Keratinocyte (primary cell): ENCODE results near the gene RHOF. TPM values are rescaled to one million over a fixed set of nuclear protein-coding genes. Genes with fewer than 3 reads are reported as not detected.
A peak's percentile ranks its signal among the peaks of the same experiment; 100 is the strongest.

Experiments used
- DNase-seq: peaks from one replicate; pipeline ENCODE4 v3.0.0-alpha.2; 2011; ENCODE audit warnings: low read depth, missing footprints, low spot score
- FAIRE-seq: peaks from 2 replicates; lab custom pipeline; 2011; peaks lifted over from hg19 to GRCh38; lab: Jason Lieb, UNC
- H2AFZ ChIP-seq: 2 replicates; pipeline ENCODE4 v1.6.0; 2012; ENCODE audit warnings: low read length, control low read depth, inconsistent platforms; ENCODE audit not compliant: control insufficient read depth
- H3K27ac ChIP-seq: 2 replicates; pipeline ENCODE4 v1.5.1; 2011; ENCODE audit warnings: low read length; ENCODE audit not compliant: control insufficient read depth, insufficient read depth
- H3K27me3 ChIP-seq: 3 replicates; pipeline ENCODE4 v1.6.0; 2011; ENCODE audit warnings: low read length; ENCODE audit not compliant: control insufficient read depth, insufficient read depth; ENCODE audit errors: extremely low read depth
- H3K36me3 ChIP-seq, 2 experiments: 2 replicates in 1 of 2; 3 replicates in 1 of 2; pipeline ENCODE4 v1.5.1; 2011; ENCODE audit warnings: low read length in 2 of 2, mild to moderate bottlenecking in 1 of 2; ENCODE audit not compliant: control insufficient read depth in 2 of 2, insufficient read depth in 2 of 2; ENCODE audit errors: extremely low read depth in 1 of 2
- H3K4me1 ChIP-seq: 3 replicates; pipeline ENCODE4 v1.5.1; 2011; ENCODE audit warnings: low read length; ENCODE audit not compliant: control insufficient read depth, insufficient read depth; ENCODE audit errors: extremely low read depth
- H3K4me2 ChIP-seq: 3 replicates; pipeline ENCODE4 v1.6.0; 2011; ENCODE audit warnings: low read depth, low read length; ENCODE audit not compliant: control insufficient read depth, insufficient read depth; ENCODE audit errors: extremely low read depth
- H3K4me3 ChIP-seq, 3 experiments: fragments of 200-600 bp in 1 of 3; sonication (generic) in 1 of 3; 2 replicates in 2 of 3; 3 replicates in 1 of 3; pipeline ENCODE4 v1.5.1; 2011 to 2016; ENCODE audit warnings: low read length in 3 of 3, mild to moderate bottlenecking in 3 of 3, control low read depth in 2 of 3, inconsistent platforms in 1 of 3, low read depth in 1 of 3, mixed read lengths in 1 of 3, mixed run types in 1 of 3, moderate library complexity in 1 of 3; ENCODE audit not compliant: control insufficient read depth in 2 of 3, insufficient read depth in 2 of 3; ENCODE audit errors: extremely low read depth in 1 of 3
- H3K79me2 ChIP-seq: 2 replicates; pipeline ENCODE4 v1.6.0; 2012; ENCODE audit warnings: low read length; ENCODE audit not compliant: control insufficient read depth, insufficient read depth
- H3K9ac ChIP-seq: 3 replicates; pipeline ENCODE4 v1.6.0; 2011; ENCODE audit warnings: low read length; ENCODE audit not compliant: control insufficient read depth, insufficient read depth; ENCODE audit errors: extremely low read depth
- H3K9me1 ChIP-seq: 3 replicates; pipeline ENCODE4 v1.6.0; 2011; ENCODE audit warnings: low read length; ENCODE audit not compliant: control insufficient read depth, insufficient read depth; ENCODE audit errors: extremely low read depth
- H3K9me3 ChIP-seq: 2 replicates; pipeline ENCODE4 v1.5.1; 2012; ENCODE audit warnings: low read depth, low read length; ENCODE audit not compliant: control insufficient read depth
- H4K20me1 ChIP-seq: 3 replicates; pipeline ENCODE4 v1.6.0; 2011; ENCODE audit warnings: low read length; ENCODE audit not compliant: control insufficient read depth, insufficient read depth; ENCODE audit errors: extremely low read depth
- CTCF ChIP-seq, 3 experiments: IDR thresholded peaks in 1 of 3; conservative IDR thresholded peaks in 1 of 3; optimal IDR thresholded peaks in 1 of 3; 2 replicates in 2 of 3; 3 replicates in 1 of 3; pipeline versions ENCODE3 to v1.5.1; 2011; ENCODE audit warnings: low read length in 3 of 3, mild to moderate bottlenecking in 3 of 3, moderate library complexity in 2 of 3, control low read depth in 1 of 3, inconsistent platforms in 1 of 3; ENCODE audit not compliant: insufficient read depth in 2 of 3; ENCODE audit errors: extremely low read depth in 1 of 3
- EZH2 ChIP-seq: IDR thresholded peaks from one replicate; pipeline ENCODE4 v1.6.1; 2012; ENCODE audit warnings: inconsistent platforms, mild to moderate bottlenecking, low read length, moderate library complexity
- dilution Hi-C: fragments of 300-500 bp; cut with MboI; formaldehyde crosslinking; loops from one replicate; pipeline ENCODE4 v1.7.0; 2020; ENCODE audit warnings: low sequenced_read_pairs; ENCODE audit not compliant: extremely low pct_ligation_motif_present
- polyA plus RNA-seq, 5 experiments: library from polyadenylated mRNA; depleted of rRNA in 3 of 5; stranded (reverse) in 3 of 5; stranded (forward) in 1 of 5; unstranded in 1 of 5; fragments of >200 nt; gene quantifications; 1 replicate in 1 of 5; 2 replicates in 3 of 5; 3 replicates in 1 of 5; pipeline versions ENCODE4 v1.2.1 to v1.2.3, GENCODE V29; 2011 to 2012; ENCODE audit warnings: missing spikeins in 2 of 5, low read depth in 1 of 5, low replicate concordance in 1 of 5

The RHOF gene
- polyA plus RNA-seq, 1 donor (not counting 4 experiments of a cell fraction or from before 2014, with no cell fraction given), result 2.8 TPM

GRCh38 chr12:121811434-121812319 lies 18.2 kb upstream of the RHOF start:
- dilution Hi-C loops, result no loop called here
- Histone ChIP-seq H2AFZ (no peak overlapping the region), H3K9me3 (no peaks in the 10 kb centered on the region), H3K9me1 (no peaks in the 10 kb centered on the region), H3K27me3 (no peaks in the 10 kb centered on the region), H3K4me1 (peaks cover 32% of the 10 kb centered on the region), H3K79me2 (peaks cover 65% of the 10 kb centered on the region), H4K20me1 (peaks cover 17% of the 10 kb centered on the region), H3K4me3 (peak overlapping the region; percentile 51 to 82 (median 79)), H3K9ac (peak overlapping the region; percentile 63), H3K4me2 (peak overlapping the region; percentile 90), H3K36me3 (peaks cover 43 to 48% of the 10 kb centered on the region in 2 experiments), H3K27ac (no peak overlapping the region)
- DNase-seq (no peak), FAIRE-seq (no peak)
- TF ChIP-seq EZH2 (no peak), CTCF (optimal IDR thresholded peaks at IDR 0.05 in 1 of 3, IDR thresholded peaks at IDR 0.05 in 1 of 3, conservative IDR thresholded peaks at IDR 0.05 in 1 of 3; ENCODE audit: extremely low read depth in 1 of 3, insufficient read depth in 2 of 3, low read length in 3 of 3) (peak; percentile 59 to 89 (median 66))

- Histone ChIP-seq H3K9me3 (no peaks in the 10 kb centered on the region), H3K4me2 (peak overlapping the region; percentile 90), H3K9me1 (no peaks in the 10 kb centered on the region), H3K4me1 (peaks cover 39% of the 10 kb centered on the region), H3K9ac (no peak overlapping the region), H3K27ac (no peak overlapping the region), H3K79me2 (peaks cover 73% of the 10 kb centered on the region), H3K4me3 (peak overlapping the region in 2 of 3 experiments; percentile 49 to 51), H4K20me1 (peaks cover 20% of the 10 kb centered on the region), H2AFZ (no peak overlapping the region), H3K27me3 (no peaks in the 10 kb centered on the region), H3K36me3 (peaks cover 41 to 42% of the 10 kb centered on the region in 2 experiments)
- DNase-seq (no peak), FAIRE-seq (no peak)
- dilution Hi-C loops, result no loop called here
- TF ChIP-seq CTCF (optimal IDR thresholded peaks at IDR 0.05 in 1 of 3, IDR thresholded peaks at IDR 0.05 in 1 of 3, conservative IDR thresholded peaks at IDR 0.05 in 1 of 3; ENCODE audit: extremely low read depth in 1 of 3, insufficient read depth in 2 of 3, low read length in 3 of 3), result no peak
- TF ChIP-seq EZH2, result no peak
These were observed 17.4 kb upstream of the RHOF start for GRCh38 chr12:121810833-121811433.
